Measurements from ENCODE around the gene DMD. TPM values are rescaled to one million over a fixed set of nuclear protein-coding genes. Genes with fewer than 3 reads are reported as not detected.

DMD gene
- total RNA-seq, 2 donors from 2014 or later = 19.6 to 24.9 TPM

- no peak overlapping the region for H3K9ac ChIP-seq (ENCODE audit: extremely low read depth, low read length, poor library complexity, severe bottlenecking)
- H3K27me3 Mint-ChIP-seq (ENCODE audit: insufficient read depth) = no peaks in the 10 kb centered on the region
- peaks cover 62% of the 10 kb centered on the region for H3K9me3 Mint-ChIP-seq
Observed at GRCh38 chrX:31670245-31670644, 1541.1 kb downstream of the DMD start.

GRCh38 chrX:31665454-31665853 lies 1545.9 kb downstream of the DMD start:
- Mint-ChIP-seq H3K27ac (no peak overlapping the region), H3K27me3 (ENCODE audit: insufficient read depth) (no peaks in the 10 kb centered on the region), H3K36me3 (ENCODE audit: low read depth) (no peaks in the 10 kb centered on the region), H3K4me1 (no peaks in the 10 kb centered on the region), H3K9me3 (peaks cover 44% of the 10 kb centered on the region), H3K4me3 (no peak overlapping the region)
- no peaks in the 10 kb centered on the region for H3K27me3 ChIP-seq (ENCODE audit: control insufficient read depth, insufficient read depth, low read length, poor library complexity, severe bottlenecking)
- H3K36me3 ChIP-seq (ENCODE audit: control insufficient read depth, insufficient read depth, low read length) = no peaks in the 10 kb centered on the region
- H3K4me3 ChIP-seq (ENCODE audit: low read length) = no peak overlapping the region
- 78 to 91% methylated on average over 1 to 4 of the region's 4 CpGs for WGBS, 2 experiments (ENCODE audit: insufficient coverage in 1 of 2, insufficient read length in 1 of 2)
- H3K27ac ChIP-seq (ENCODE audit: low read depth, low read length) = no peak overlapping the region
- no peak for DNase-seq
- no peak for TF ChIP-seq CTCF (conservative IDR thresholded peaks at IDR 0.05)
- H3K9ac ChIP-seq (ENCODE audit: extremely low read depth, low read length, poor library complexity, severe bottlenecking) = no peak overlapping the region
- H3K9me3 ChIP-seq (ENCODE audit: control insufficient read depth, low read length) = no peaks in the 10 kb centered on the region
- H3K4me1 ChIP-seq (ENCODE audit: control insufficient read depth, insufficient read depth, low read length) = no peaks in the 10 kb centered on the region

More at GRCh38 chrX:31670245-31670644, 1541.1 kb downstream of the DMD start:
- no peak for DNase-seq
- TF ChIP-seq CTCF (conservative IDR thresholded peaks at IDR 0.05) = no peak
- Histone ChIP-seq H3K36me3 (ENCODE audit: control insufficient read depth, insufficient read depth, low read length) (no peaks in the 10 kb centered on the region), H3K4me1 (ENCODE audit: control insufficient read depth, insufficient read depth, low read length) (no peaks in the 10 kb centered on the region), H3K9me3 (ENCODE audit: control insufficient read depth, low read length) (peaks cover 12% of the 10 kb centered on the region), H3K27me3 (ENCODE audit: control insufficient read depth, insufficient read depth, low read length, poor library complexity, severe bottlenecking) (no peaks in the 10 kb centered on the region), H3K4me3 (ENCODE audit: low read length) (no peak overlapping the region), H3K27ac (ENCODE audit: low read depth, low read length) (no peak overlapping the region)
- H3K4me3 Mint-ChIP-seq = no peak overlapping the region
- H3K36me3 Mint-ChIP-seq (ENCODE audit: low read depth) = peaks cover 2% of the 10 kb centered on the region
- 88 to 100% methylated on average over 1 to 3 of the region's 3 CpGs for WGBS, 2 experiments (ENCODE audit: insufficient coverage in 1 of 2, insufficient read length in 1 of 2)
- no peaks in the 10 kb centered on the region for H3K4me1 Mint-ChIP-seq
- no peak overlapping the region for H3K27ac Mint-ChIP-seq

- no peaks in the 10 kb centered on the region for H3K27me3 Mint-ChIP-seq (ENCODE audit: insufficient read depth)
- Histone ChIP-seq H3K27me3 (ENCODE audit: control insufficient read depth, insufficient read depth, low read length, poor library complexity, severe bottlenecking) (no peaks in the 10 kb centered on the region), H3K9ac (ENCODE audit: extremely low read depth, low read length, poor library complexity, severe bottlenecking) (no peak overlapping the region), H3K4me3 (ENCODE audit: low read length) (no peak overlapping the region), H3K9me3 (ENCODE audit: control insufficient read depth, low read length) (no peaks in the 10 kb centered on the region), H3K27ac (ENCODE audit: low read depth, low read length) (no peak overlapping the region), H3K36me3 (ENCODE audit: control insufficient read depth, insufficient read depth, low read length) (no peaks in the 10 kb centered on the region), H3K4me1 (ENCODE audit: control insufficient read depth, insufficient read depth, low read length) (no peaks in the 10 kb centered on the region)
- H3K36me3 Mint-ChIP-seq (ENCODE audit: low read depth) = no peaks in the 10 kb centered on the region
- TF ChIP-seq CTCF (conservative IDR thresholded peaks at IDR 0.05) = no peak
- no peak overlapping the region for H3K4me3 Mint-ChIP-seq
- no peak overlapping the region for H3K27ac Mint-ChIP-seq
- peaks cover 30% of the 10 kb centered on the region for H3K9me3 Mint-ChIP-seq
- no peaks in the 10 kb centered on the region for H3K4me1 Mint-ChIP-seq
- DNase-seq = no peak
- 97% methylated on average over 6 of the region's 6 CpGs; no CpG with 5 or more reads in 1 of the 2 experiments for WGBS, 2 experiments (ENCODE audit: insufficient coverage in 1 of 2, insufficient read length in 1 of 2)
Observed at GRCh38 chrX:31663172-31663571, 1548.2 kb downstream of the DMD start.
